ENCODE results near the gene INSYN1.
"Not testable (repeated sequence)": the region's sequence is repeated elsewhere in the genome, so short reads cannot be mapped to it uniquely, and the experiment has no call there.

The INSYN1 gene

GRCh38 chr15:73732930-73733329, 20.2 kb downstream of the INSYN1 start:
- TF ChIP-seq CTCF (IDR thresholded peaks at IDR 0.05; ENCODE audit: low read depth, low read length, missing control alignments): no peak

GRCh38 chr15:73732051-73732450, 21.1 kb downstream of the INSYN1 start:
- H3K4me3 ChIP-seq (replicated peaks; ENCODE audit: low read depth, low read length); DNase-seq (ENCODE audit: extremely low read depth, low read depth): not testable (repeated sequence)

More at GRCh38 chr15:73732930-73733329, 20.2 kb downstream of the INSYN1 start:
- DNase-seq (ENCODE audit: extremely low read depth, low read depth): no peak
- no peak overlapping the region for H3K4me3 ChIP-seq (replicated peaks; ENCODE audit: low read depth, low read length)

GRCh38 chr15:73727330-73727976, 25.7 kb downstream of the INSYN1 start:
- no peak for TF ChIP-seq CTCF (IDR thresholded peaks at IDR 0.05; ENCODE audit: low read depth, low read length, missing control alignments)
- H3K4me3 ChIP-seq (replicated peaks; ENCODE audit: low read depth, low read length): no peak overlapping the region
- no peak for DNase-seq (ENCODE audit: extremely low read depth, low read depth)

- TF ChIP-seq CTCF (IDR thresholded peaks at IDR 0.05; ENCODE audit: low read depth, low read length, missing control alignments): no peak
- no peak for DNase-seq (ENCODE audit: extremely low read depth, low read depth)
- H3K4me3 ChIP-seq (replicated peaks; ENCODE audit: low read depth, low read length): no peak overlapping the region
These were observed 28.9 kb downstream of the INSYN1 start for GRCh38 chr15:73724212-73724611.

- no peak overlapping the region for H3K4me3 ChIP-seq (replicated peaks; ENCODE audit: low read depth, low read length)
- DNase-seq (ENCODE audit: extremely low read depth, low read depth): no peak
- no peak for TF ChIP-seq CTCF (IDR thresholded peaks at IDR 0.05; ENCODE audit: low read depth, low read length, missing control alignments)
These were observed 30.0 kb downstream of the INSYN1 start for GRCh38 chr15:73723191-73723590.

GRCh38 chr15:73722425-73722824, 30.7 kb downstream of the INSYN1 start:
- no peak overlapping the region for H3K4me3 ChIP-seq (replicated peaks; ENCODE audit: low read depth, low read length)
- no peak for DNase-seq (ENCODE audit: extremely low read depth, low read depth)
- no peak for TF ChIP-seq CTCF (IDR thresholded peaks at IDR 0.05; ENCODE audit: low read depth, low read length, missing control alignments)

- TF ChIP-seq CTCF (IDR thresholded peaks at IDR 0.05; ENCODE audit: low read depth, low read length, missing control alignments): no peak
- DNase-seq (ENCODE audit: extremely low read depth, low read depth): no peak
- no peak overlapping the region for H3K4me3 ChIP-seq (replicated peaks; ENCODE audit: low read depth, low read length)
These were observed 34.5 kb downstream of the INSYN1 start for GRCh38 chr15:73718694-73719093.
